ENCODE measurements around the gene CMTM8. TPM values are rescaled to one million over a fixed set of nuclear protein-coding genes. Genes with fewer than 3 reads are reported as not detected.
"Not testable (repeated sequence)": the region's sequence is repeated elsewhere in the genome, so short reads cannot be mapped to it uniquely, and the experiment has no call there.

The CMTM8 gene, protein sequence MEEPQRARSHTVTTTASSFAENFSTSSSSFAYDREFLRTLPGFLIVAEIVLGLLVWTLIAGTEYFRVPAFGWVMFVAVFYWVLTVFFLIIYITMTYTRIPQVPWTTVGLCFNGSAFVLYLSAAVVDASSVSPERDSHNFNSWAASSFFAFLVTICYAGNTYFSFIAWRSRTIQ
- 10 to 100 TPM in 1 of 2 donors, 1 to 10 TPM in 1; 5.8 to 11.6 TPM for total RNA-seq
- 6.5 TPM for polyA plus RNA-seq (2013, experiment 1 of 2)
- 5.8 TPM for polyA plus RNA-seq (2013, experiment 2 of 2)
- long read RNA-seq, experiment 1, transcript CMTM8-201 (4 exons, 1,174 nt): major isoform, 12 of 15 reads
- long read RNA-seq, experiment 1, partial matches to known transcripts: 1 of 15 reads
- long read RNA-seq, experiment 1, other reads (novel, unspliced or antisense): 2 of 15 reads
- long read RNA-seq, experiment 2, transcript CMTM8-201 (4 exons, 1,174 nt): major isoform, 9 of 12 reads
- long read RNA-seq, experiment 2, partial matches to known transcripts: 0 of 12 reads
- long read RNA-seq, experiment 2, other reads (novel, unspliced or antisense): 3 of 12 reads
- long read RNA-seq, experiment 3: 0 reads
- long read RNA-seq, experiment 4, partial matches to known transcripts: 1 of 1 reads
- long read RNA-seq, experiment 4, other reads (novel, unspliced or antisense): 0 of 1 reads

DNA sequence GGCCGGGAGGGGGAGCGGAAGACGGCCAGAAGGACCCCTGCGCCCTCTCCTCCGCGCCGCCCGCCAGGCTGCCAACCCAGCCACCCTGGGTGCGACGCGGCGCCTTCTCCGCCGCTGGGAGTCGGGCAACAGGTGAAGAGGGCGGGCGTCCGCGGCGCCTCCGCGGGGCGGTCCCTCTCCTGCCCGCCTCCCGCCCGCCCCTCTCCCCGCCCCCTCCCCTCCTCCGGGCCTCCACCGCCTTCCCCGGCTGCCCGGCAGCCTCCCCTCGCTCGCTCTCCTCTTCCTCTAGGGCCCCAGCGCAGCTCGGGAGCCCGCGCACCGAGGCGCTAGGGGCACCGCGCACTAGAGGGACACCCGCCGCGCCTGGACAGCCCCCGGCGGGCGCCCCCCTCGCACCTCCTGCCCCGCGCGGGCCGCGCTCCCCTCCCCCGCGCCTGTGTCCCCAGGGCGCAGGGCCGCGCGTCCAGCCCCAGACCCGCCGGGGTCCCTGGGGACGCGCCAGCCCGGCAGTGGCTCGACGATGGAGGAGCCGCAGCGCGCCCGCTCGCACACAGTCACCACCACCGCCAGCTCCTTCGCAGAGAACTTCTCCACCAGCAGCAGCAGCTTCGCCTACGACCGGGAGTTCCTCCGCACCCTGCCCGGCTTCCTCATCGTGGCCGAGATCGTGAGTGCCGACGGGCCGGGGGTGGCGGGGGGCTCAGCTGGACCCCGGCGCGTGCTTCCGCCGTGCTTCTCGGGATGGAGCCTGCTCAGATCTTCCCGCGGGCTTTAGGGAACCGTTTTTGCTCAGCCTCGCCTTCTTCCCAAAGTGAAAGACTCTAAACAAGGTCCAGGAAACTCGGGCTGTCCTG lies at the start of gene CMTM8:
Gene CMTM8 (plus strand): TSS at position 228 of the 854 bp plus-strand sequence. CDS start 293 bp downstream, at position 521.
- peaks cover 13% of the 10 kb centered on the region for H3K9me3 ChIP-seq (ENCODE audit: control insufficient read depth, low read length)
- TF ChIP-seq, protein P1, sequence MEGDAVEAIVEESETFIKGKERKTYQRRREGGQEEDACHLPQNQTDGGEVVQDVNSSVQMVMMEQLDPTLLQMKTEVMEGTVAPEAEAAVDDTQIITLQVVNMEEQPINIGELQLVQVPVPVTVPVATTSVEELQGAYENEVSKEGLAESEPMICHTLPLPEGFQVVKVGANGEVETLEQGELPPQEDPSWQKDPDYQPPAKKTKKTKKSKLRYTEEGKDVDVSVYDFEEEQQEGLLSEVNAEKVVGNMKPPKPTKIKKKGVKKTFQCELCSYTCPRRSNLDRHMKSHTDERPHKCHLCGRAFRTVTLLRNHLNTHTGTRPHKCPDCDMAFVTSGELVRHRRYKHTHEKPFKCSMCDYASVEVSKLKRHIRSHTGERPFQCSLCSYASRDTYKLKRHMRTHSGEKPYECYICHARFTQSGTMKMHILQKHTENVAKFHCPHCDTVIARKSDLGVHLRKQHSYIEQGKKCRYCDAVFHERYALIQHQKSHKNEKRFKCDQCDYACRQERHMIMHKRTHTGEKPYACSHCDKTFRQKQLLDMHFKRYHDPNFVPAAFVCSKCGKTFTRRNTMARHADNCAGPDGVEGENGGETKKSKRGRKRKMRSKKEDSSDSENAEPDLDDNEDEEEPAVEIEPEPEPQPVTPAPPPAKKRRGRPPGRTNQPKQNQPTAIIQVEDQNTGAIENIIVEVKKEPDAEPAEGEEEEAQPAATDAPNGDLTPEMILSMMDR (conservative IDR thresholded peaks at IDR 0.05): no peak
- peaks cover 31% of the 10 kb centered on the region for H3K27me3 ChIP-seq (ENCODE audit: control insufficient read depth, insufficient read depth, low read length, poor library complexity, severe bottlenecking)
- H3K4me1 ChIP-seq (ENCODE audit: control insufficient read depth, insufficient read depth, low read length): no peaks in the 10 kb centered on the region
- Mint-ChIP-seq H3K36me3 (ENCODE audit: low read depth) (no peaks in the 10 kb centered on the region), H3K4me1 (peaks cover 22% of the 10 kb centered on the region), H3K27me3 (ENCODE audit: insufficient read depth) (peaks cover 36% of the 10 kb centered on the region), H3K9me3 (peaks cover 9% of the 10 kb centered on the region), H3K4me3 (peak within 1 kb of the TSS; percentile 73), H3K27ac (peak within 1 kb of the TSS; percentile 69)
- no peak within 1 kb of the TSS for H3K27ac ChIP-seq (ENCODE audit: low read depth, low read length)
- peak within 1 kb of the TSS; percentile 35 for H3K9ac ChIP-seq (ENCODE audit: extremely low read depth, low read length, poor library complexity, severe bottlenecking)
- peak within 1 kb of the TSS; percentile 86 for H3K4me3 ChIP-seq (ENCODE audit: low read length)
- 0 to 1% methylated on average over 42 to 92 of the region's 96 CpGs for WGBS, 2 experiments (ENCODE audit: insufficient coverage in 1 of 2, insufficient read length in 1 of 2)
- DNase-seq: peak; percentile 90
- H3K36me3 ChIP-seq (ENCODE audit: control insufficient read depth, insufficient read depth, low read length): no peaks in the 10 kb centered on the region

DNA sequence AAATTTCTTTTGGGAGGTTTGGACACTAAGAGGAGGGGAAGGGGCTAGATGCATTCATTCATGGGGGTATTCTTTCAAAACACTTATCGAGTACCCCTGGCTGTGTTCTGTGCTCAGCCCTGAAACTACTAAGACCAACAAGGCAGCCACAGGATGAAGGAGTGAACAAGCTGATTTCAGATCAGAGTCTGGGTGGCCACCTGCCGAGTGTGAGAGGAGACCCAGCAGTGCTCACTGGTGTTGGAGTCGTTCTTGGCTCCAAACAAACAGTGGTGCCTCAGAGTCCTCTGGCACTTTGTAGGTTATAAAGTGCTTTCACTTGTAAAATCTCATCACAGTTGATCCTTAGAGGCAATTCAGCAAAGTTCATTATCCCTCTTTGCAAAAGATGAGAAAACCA lies 48.8 kb upstream of the CMTM8 start:
- DNase-seq: peak; percentile 73
- no peaks in the 10 kb centered on the region for H3K9me3 Mint-ChIP-seq
- no peak overlapping the region for H3K4me3 ChIP-seq (ENCODE audit: low read length)
- TF ChIP-seq, protein P1 (conservative IDR thresholded peaks at IDR 0.05): no peak
- no peaks in the 10 kb centered on the region for H3K36me3 Mint-ChIP-seq (ENCODE audit: low read depth)
- H3K36me3 ChIP-seq (ENCODE audit: control insufficient read depth, insufficient read depth, low read length): no peaks in the 10 kb centered on the region
- H3K9ac ChIP-seq (ENCODE audit: extremely low read depth, low read length, poor library complexity, severe bottlenecking): no peak overlapping the region
- no peaks in the 10 kb centered on the region for H3K27me3 ChIP-seq (ENCODE audit: control insufficient read depth, insufficient read depth, low read length, poor library complexity, severe bottlenecking)
- 66 to 78% methylated on average over 1 to 3 of the region's 3 CpGs for WGBS, 2 experiments (ENCODE audit: insufficient coverage in 1 of 2, insufficient read length in 1 of 2)
- no peaks in the 10 kb centered on the region for H3K9me3 ChIP-seq (ENCODE audit: control insufficient read depth, low read length)
- peaks cover 31% of the 10 kb centered on the region for H3K4me1 Mint-ChIP-seq
- H3K4me1 ChIP-seq (ENCODE audit: control insufficient read depth, insufficient read depth, low read length): peaks cover 5% of the 10 kb centered on the region
- H3K27ac ChIP-seq (ENCODE audit: low read depth, low read length): no peak overlapping the region
- H3K27ac Mint-ChIP-seq: no peak overlapping the region
- H3K4me3 Mint-ChIP-seq: no peak overlapping the region
- peaks cover 38% of the 10 kb centered on the region for H3K27me3 Mint-ChIP-seq (ENCODE audit: insufficient read depth)

DNA sequence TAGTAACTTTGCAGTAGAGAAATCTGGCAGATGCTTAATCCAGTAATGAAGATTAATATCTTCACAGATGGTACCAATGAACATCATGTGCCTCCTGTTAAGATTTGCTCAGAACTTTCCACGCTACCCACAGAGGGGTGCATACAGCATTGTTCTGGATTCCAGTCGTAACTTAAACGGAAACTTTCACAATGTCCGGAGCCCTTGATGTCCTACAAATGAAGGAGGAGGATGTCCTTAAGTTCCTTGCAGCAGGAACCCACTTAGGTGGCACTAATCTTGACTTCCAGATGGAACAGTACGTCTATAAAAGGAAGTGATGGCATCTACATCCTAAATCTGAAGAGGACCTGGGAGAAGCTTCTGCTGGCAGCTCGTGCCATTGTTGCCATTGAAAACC lies 47.9 kb upstream of the CMTM8 start:
- not testable (repeated sequence) for H3K9me3 Mint-ChIP-seq; H3K4me1 ChIP-seq (ENCODE audit: control insufficient read depth, insufficient read depth, low read length); H3K36me3 Mint-ChIP-seq (ENCODE audit: low read depth); H3K27ac Mint-ChIP-seq; H3K36me3 ChIP-seq (ENCODE audit: control insufficient read depth, insufficient read depth, low read length); H3K9me3 ChIP-seq (ENCODE audit: control insufficient read depth, low read length); H3K27ac ChIP-seq (ENCODE audit: low read depth, low read length); H3K4me3 ChIP-seq (ENCODE audit: low read length); H3K4me3 Mint-ChIP-seq; H3K27me3 ChIP-seq (ENCODE audit: control insufficient read depth, insufficient read depth, low read length, poor library complexity, severe bottlenecking); H3K9ac ChIP-seq (ENCODE audit: extremely low read depth, low read length, poor library complexity, severe bottlenecking); DNase-seq
- Mint-ChIP-seq H3K4me1 (peaks cover 36% of the 10 kb centered on the region), H3K27me3 (ENCODE audit: insufficient read depth) (peaks cover 38% of the 10 kb centered on the region)
- whole genome bisulfite sequencing, 2 experiments (ENCODE audit: insufficient coverage in 1 of 2, insufficient read length in 1 of 2): 90 to 96% methylated on average over 3 to 6 of the region's 6 CpGs
